EL (cell line): ENCODE measurements around the gene MYO5A.

Experiments used
- DNase-seq: peaks from one replicate; pipeline ENCODE4 v3.0.0-alpha.2; 2016

The MYO5A gene

DNA sequence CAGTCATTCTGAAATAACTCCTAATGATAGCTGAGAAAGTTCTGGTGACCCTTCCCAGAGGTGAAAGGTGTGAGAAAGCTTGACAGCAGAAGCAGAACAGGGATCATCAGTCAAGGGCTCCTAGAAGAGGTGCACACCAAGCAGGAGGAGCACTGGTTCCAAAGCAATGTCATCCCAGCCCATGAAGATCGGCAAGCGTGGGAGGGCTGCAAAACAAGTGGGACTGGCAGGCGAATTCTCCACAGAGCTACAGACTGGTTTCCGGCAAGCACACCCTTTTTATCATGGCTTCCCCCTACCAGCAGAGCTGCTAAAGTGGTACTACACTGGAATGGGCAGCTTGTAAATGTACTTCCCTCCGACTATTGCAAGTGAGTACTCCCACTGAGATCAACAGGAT is 170.7 kb downstream of the MYO5A start:
- no peak for DNase-seq

DNA sequence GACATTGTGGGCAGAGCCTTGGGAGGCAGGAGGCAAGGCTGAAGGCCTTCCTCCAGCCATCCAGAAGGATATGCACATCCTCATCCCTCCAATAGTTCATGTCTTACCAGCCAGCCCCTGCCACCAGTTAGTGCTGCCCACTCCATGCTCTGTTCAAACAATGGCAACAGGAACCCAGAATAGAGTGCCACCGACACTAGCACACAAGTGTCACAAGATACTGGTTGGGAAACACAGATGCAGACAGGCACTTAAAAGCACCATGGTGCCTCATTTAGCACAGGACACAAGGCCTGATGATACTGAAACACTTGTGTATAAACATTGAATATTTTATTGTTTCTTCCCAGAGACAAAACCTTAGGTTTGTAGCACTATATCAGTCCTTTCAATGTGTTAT is 176.6 kb downstream of the MYO5A start:
- DNase-seq = no peak

DNA sequence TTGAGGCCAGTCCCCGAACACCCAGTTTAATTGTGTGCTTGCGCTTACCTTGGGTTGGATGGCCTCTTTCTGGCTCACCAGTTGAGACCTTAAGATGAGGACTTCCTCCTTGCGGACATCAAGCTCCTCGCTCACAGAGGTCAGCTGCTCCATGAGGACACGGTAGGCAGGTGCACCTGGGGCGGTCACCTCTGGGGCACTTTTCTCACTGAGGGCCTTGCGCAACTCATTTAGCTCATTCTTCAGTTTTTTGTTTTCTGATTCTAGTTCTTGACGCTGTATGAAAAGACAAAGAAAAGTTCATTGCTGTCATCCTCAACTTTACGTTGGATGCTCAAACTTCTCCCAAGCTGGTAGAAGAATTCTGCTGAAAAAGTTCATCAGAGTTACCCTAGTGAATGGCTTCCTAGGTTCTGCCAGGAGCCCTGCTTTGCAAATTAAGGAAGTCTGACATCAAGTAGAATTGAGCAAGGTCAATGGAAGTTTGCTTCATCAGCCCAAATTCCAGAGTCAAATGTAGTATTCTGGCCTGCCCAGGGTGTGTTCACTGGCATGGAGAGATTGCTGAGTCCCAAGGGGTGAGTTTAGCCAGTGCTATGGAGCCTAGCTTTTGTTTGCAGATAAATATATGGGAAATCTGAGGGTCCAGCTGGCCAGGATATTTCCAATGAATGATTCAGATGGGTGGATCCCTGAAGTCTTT is 177.3 kb downstream of the MYO5A start:
- no peak for DNase-seq

DNA sequence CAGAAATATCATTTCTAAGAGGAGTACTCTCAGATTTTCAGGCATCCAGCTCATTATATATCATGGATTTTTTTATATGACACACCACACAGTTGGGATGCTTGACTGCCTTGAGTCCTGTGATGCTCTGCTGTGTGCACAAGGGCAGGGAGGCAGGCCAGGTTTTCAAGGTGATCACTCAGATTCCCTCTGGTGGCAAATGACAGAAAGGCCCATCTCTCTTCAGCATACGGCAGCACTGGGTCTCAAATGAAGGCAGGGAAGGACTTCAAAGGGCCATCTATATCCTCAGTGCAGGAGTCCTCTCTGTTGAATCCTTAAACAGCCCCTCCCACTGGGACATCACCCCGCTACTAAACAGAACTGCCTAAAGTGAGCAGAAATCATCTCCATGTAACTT is 178.3 kb downstream of the MYO5A start:
- DNase-seq = no peak

DNA sequence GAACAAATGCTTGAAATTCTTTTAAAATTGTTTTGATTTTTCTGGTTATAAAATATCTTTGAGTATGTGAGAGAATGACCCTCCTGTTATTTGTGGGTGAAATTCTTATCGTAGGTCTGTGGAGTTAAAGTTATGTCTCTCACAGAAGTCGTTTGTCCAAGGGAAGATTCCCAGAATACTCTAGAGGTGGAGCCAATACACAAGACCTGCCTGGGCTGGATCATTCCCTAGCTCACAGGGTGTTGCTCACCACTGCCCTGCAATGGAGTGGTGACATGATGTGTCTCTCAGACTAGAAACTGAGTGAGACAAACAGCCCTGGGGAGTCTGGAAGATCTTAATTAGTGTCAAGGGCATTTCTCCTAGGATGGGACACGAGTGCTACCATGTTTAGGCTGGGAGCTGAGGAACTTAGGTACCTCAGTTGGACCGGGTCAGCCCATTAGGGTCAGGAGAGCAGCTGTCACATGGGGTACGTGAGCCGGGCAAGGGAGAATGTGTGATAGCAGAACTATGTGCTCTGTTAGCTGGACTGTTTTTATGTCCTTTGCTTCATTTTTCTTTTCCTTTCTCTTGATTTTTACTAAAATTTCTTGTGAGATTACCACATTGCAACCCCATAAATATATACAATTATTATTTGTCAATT is 179.5 kb downstream of the MYO5A start:
- peak; percentile 64 for DNase-seq

DNA sequence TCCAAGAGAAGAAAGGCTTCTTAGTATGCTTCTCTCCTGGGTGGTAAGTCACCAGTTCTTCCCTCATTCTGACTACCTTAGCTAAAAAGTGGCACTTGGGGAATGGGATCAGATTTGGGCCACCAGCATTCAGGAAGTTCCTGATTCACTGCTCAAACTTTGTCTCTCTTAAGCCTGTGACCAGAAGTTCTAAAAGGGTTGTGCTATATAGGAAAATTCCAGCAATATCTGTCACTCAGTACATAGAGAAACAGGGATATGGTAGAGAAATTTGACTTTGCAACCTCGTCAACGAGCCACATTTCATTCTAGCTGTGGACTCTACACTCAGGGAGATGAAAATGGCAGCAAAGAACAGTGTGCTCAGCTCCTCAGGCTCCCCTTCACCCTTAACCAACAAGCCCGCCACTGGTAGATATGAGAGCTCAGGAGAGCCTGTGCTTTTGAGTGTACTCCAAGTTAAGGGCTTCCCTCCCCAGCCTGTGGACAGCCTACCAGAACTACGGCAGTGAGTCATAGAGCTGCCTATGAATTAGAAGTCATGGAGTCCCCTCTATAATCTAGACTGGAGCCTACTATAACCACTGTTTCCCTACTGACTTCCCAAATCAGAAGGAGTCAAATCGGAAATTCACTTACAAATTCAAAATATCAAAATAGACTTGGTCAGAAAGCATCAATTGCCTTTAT is 180.5 kb downstream of the MYO5A start:
- DNase-seq = peak; percentile 43

DNA sequence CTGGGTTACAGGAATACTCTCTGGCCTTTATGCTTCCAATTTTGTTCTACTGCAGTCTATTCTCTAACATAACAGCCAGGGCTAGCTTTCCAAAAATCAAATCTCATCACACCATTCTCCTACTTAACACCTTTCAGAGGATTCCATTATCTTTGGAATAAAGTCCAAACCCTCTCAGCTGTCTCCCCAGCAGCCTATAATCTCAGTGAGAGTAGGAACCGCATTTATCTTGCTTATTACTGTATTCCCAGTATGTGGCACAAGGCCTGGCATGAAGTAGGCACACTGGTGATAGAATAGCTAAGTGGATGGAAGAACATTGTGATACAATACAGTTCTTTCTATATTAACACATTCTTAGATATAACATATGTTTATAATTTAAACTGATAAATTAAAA is 184.1 kb downstream of the MYO5A start:
- DNase-seq = no peak

DNA sequence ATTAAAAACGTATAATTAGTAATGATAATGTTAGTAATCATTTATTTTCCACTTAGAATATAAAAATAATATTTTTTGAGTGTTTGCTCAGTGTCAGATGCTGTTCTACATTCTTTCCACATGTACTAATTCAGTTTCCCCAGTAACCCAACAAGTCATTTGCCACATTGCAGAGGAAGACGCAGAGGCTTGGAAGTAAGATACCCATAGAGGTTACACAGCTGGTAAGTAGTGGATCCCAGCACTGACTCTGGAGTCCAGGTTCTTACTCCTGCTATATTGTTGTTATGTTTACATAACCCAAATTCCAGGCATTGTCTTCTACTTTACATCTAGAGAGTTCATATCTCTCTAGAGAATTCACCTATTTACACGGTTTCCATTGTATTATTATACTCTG is 184.8 kb downstream of the MYO5A start:
- DNase-seq = no peak

DNA sequence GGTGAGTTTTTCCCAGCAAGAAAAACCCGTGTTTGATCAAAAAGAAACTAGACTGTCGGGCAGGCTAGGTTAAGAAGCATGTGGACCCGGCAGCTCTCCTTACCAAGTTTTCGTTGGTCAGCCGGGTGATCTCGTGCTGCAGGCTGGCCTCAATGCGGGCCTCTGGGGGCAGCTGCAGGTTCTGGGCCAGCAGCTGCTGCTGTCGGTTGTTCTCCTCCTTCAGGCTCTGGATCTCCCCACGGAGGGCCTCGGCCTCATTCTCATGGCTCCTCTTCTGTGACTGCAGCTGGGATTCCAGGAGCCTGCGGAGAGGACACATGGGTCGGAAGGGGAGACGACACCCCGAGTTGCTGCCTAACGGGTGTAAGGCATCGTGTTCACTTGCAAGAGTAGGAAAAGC is 188.6 kb downstream of the MYO5A start:
- no peak for DNase-seq

DNA sequence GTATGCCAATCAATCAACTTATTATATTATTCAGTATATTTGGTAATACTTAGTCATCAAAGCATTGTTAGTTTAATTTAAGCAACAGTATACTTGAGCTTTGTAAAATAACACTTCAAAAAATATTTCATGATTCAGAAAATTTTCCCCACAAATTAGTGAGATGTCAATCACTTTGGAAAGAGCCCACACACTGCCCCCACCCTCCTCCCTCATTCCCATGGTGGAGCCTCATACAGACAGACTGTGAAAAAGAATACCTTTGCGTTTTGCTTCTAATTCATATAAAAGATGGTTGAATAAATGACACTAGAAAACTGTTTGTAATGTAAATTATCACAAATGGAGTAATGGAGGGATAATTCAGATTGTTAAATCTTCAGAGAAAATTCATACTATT is 189.8 kb downstream of the MYO5A start:
- DNase-seq = no peak

DNA sequence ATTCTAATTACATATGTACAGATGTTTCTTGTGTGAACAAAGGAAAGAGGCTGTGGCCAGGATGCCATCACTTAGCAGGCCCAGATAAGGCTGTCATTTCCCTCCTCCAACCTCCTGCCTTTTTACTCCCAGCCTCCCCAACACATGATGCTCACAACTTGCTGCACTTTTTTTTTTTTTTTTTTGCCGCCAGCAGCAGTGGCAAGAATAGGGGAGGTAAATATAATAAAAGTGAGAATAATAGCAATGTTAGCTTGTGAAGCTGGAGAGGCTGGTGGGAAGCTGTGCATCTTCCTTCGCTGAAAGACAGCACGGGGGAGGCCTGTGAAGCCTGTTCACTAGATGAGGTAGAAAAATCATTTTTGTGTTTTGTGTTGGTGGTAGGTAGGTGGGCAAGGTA is 190.6 kb downstream of the MYO5A start:
- DNase-seq = no peak

DNA sequence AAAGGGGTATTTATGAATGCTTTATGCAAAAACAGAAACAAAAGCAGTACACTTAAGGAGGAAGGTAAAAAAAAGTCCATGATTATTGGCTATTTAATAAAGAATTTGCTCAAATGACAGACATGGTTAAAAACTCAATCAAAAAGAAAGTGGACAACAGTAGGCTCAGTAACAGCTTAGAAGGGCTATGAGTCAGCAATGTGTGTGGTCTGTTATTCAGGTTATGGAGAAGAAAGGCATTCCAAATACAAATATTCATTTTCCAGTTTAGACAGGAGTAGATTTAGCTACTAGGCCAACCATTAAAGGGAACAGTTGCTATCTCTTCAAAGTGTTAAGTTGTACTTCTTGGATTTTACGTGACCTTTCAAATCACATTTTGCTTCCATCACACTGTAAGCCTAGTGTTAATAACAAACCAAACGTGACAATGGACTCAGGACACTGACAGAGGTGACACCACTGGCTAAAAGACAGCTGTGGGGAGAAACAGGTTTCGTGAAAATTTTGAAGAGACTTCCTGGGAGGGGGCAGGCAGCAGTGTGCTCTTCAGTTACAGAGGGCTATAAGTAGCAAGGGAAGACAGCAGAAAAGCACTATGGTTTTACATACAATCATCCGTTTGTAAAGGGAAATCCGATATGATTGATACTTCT is 191.4 kb downstream of the MYO5A start:
- peak; percentile 70 for DNase-seq

DNA sequence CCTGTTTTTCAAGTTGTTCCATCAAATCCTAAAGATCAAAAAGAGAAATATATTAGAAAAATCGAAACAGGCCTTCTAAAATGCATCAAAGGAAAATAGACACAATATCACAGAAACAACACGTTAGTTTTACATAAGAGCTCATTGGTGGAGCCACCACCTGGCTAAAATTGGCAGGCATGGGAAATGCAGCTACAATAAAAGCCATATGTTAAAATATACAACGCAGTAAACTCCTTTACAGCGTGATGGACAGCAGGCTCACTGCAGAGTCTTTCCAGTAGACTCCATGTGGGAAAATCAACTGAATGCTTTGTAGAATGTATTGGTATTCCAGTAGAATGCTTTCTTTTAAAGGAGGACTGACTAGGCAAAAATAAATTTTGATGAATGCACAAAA is 192.2 kb downstream of the MYO5A start:
- no peak for DNase-seq

DNA sequence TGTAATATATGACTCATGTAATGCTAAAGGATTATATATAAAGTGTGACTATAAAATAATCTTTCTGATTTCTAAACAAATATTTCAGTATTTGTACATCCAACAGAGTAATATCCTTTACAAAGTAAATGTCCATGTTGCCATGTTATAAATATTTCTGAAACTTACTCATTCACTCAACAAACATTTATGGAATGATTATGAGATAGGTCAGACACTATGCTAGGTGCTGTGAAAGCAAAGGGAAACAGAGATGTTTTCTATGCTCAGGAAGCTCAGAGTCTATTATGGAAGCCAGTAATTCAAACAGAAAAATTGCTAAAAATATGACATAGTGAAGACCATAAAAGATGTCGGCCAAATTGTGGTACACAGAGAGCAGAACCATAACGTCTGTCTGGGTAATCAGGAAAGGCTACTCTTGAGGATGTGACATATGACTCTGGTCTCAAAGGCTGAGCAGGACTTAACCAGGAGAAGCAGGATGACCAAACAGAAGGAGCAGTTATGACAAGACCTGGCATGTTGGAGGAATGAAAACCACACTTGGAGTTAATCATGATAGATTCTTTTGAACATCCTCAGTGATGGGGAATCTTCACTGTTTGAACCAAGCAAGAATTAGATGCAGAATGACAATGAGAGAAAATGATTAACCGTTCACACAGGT is 194.1 kb downstream of the MYO5A start:
- DNase-seq = peak; percentile 62

DNA sequence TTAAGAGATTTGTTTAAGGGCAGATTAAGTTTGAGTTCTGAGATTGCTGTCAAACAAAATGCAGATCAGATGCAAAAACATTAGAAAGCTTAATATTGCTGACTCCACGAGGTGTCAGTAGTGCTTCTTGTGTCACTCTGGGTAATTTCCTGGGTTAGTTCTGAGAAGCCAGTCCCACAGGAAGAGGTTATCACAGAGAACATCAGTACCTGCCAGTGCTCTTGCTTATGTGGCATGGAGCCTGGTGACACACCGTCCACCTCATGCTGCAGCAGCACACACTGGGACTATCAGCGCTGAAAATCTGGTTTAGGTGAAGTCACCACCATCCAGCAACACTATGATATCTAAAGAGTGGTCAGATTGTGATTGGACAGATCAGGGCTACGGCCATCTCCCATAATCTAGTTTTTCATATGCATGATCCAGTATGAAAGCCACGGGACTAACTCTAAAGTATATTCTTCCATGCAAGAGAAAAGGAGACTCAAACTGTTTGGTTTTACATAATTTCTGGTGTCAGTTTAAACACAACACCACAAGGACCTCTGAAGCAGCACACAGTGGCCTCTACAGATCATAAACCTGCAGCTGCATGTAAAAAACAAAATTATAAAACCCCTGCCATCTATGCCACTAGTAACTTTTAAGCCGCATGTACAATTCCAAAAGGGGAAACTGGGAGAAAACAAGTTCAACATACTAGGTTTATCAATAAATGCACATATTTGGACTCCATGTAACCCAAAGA is 197.0 kb downstream of the MYO5A start:
- DNase-seq = peak; percentile 52

DNA sequence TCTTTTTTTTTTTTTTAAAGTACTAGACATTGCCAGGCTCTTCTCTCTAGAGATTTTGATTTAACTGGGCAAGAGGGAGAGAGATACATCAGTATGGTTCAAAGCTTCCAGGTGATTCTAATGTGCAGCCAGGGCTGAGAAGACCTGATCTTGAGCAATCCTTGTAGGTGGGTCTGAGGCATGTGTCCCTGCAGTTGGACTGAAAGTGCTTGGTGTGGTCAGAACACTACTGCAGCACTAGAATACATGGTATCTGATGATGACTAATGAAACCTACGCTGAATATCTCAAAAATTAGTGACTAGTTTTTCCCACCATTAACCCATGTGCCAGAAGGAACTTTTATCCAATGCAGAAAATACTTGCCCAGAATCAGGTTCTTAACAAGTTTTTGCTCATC is 198.7 kb downstream of the MYO5A start:
- no peak for DNase-seq

DNA sequence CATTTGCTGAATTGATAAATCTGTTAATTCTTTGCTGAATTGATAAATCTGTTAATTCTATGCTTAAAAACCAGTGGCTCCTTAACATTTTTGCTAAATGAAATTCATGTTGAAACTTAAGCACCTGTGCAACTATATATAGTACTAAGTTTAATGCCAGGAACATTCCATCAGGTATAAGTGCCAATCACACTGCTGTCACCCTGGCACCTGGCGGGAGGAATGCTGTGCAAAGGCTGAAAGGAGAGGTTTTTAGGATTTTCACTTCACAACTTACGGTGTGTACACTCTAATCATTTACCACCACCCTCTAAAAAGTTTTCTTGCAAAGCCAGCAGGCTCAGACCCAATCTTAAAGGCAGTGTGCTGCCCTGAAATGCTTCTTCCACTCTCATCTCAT is 199.5 kb downstream of the MYO5A start:
- no peak for DNase-seq

DNA sequence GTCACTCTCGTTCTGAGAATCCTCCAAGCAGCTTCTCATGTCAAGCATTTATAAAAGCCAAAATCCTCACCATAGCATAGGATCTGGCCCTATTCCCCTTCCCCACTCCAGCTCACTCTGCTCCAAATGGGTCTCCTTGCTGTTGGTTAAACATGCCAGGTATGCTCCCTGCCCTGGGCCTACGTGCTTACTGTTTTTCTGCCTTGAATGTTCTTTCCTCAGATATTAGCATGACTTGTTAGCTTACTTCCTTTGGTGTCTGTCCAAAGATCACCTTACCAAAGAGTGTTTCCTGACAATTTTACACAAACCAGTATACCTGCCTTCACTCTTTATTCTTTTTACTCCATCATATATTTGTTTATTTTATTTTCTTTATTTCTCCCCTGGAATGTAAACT is 200.0 kb downstream of the MYO5A start:
- DNase-seq = no peak

DNA sequence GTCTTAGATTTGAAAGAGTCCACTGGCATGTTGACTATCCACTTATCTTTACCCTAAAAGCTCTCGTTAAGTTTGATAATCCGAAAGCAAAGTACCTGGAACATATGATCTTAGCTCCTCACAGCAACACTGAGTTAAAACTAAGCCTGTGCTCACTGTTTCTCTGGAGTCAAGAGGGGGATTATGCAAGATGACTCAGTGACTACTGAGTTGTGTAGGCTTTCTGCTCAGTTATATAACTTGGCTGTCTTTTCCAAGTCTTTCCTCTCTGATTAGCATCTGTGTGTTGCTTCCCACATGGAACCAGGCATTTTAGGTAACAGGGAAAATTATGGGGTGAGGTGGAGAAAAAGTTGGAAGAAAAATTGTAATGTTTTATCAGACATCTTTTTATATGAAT is 201.9 kb downstream of the MYO5A start:
- no peak for DNase-seq

DNA sequence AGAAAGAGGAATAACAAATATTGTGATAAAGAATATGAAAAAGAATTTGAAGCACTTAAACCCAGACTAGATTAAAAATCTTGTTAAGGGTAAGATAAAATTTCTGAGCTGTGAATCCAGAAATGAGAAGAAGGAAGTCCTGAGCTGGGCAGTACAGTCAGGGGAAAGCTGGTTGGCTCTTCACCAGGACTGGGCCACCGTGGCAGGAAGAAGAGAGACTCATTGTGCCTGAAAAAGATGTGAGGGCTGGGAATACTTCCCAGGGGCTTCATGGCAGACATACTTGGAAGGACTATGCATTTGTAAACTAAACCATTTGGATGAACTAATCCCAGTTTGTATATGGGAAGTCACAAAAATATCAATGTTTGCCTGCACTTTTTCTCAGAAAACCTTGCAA is 204.6 kb downstream of the MYO5A start:
- DNase-seq = no peak

DNA sequence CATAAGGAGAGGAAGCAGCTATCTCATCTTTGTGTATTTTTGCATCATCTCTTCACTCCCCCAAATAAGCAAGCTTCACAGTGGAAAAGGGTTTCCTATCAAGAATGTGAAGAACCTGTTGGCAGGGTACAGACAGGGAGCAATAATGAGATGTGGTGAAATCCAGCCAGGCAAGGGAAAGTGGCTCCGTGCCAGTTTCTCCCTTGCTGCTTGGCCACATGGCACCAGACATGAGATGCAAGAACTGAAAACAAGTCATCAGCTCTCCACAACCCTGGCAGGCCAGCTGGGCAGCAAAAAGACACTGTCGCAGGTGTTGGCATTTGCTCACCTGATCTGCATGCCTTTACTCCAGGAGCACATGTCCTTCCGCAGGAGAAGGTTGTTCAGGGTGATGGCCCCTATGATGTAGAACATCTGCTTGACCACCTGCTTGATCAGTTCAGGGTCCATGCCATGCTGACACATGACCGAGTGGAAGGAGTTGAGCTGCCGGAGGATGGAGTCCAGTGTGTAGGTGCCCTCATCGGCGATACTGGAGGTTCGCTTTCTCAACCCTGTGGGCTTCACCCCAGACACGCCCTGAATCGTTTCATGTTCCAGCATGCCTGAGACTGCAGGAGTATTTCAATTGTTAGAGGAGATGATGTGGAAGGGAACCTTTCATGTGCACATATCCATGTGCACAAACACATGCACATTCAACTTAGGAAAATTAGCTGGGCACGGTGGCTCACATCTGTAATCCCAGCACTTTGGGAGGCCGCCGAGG is 209.8 kb downstream of the MYO5A start:
- DNase-seq = no peak

DNA sequence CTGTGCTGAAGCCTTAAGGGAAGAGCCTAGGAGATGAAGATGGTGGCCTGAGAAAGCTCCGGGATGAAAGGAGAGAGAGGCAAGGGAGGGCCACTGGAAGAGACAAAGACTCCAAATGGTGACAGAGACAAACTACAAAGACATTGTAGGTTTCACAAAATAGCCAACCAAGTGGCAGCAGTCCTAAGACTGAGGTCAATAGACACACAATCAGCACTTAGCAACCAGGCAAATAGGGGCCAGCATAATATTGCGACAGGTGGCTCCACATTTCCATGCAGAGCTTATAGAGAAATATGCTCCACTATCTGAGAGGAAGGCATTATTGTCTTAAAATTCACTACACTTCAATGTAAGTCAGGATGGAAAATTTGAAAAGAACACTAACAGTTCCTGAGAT is 211.0 kb downstream of the MYO5A start:
- no peak for DNase-seq
